ENCODE results near the gene PGM2. TPM values are rescaled to one million over a fixed set of nuclear protein-coding genes. Genes with fewer than 3 reads are reported as not detected.
"Not testable (repeated sequence)": the region's sequence is repeated elsewhere in the genome, so short reads cannot be mapped to it uniquely, and the experiment has no call there.

The PGM2 gene
- total RNA-seq, 4 donors from 2014 or later, result 45.7 to 76.4 (median 65.8) TPM

- H3K27ac ChIP-seq, result no peak overlapping the region
- DNase-seq (ENCODE audit: low spot score in 2 of 2), result no peak
- no peaks in the 10 kb centered on the region for H3K27me3 ChIP-seq
- H3K9me3 ChIP-seq, result no peaks in the 10 kb centered on the region
- WGBS, result 24% methylated on average over 4 of the region's 4 CpGs
- no peak overlapping the region for H3K4me3 ChIP-seq
- H3K36me3 ChIP-seq, result no peaks in the 10 kb centered on the region
- peaks cover 6% of the 10 kb centered on the region for H3K4me1 ChIP-seq
- TF ChIP-seq CTCF (IDR thresholded peaks at IDR 0.05) (no peak), POLR2AphosphoS5 (IDR thresholded peaks at IDR 0.05) (no peak), POLR2A (IDR thresholded peaks at IDR 0.05) (no peak), EP300 (IDR thresholded peaks at IDR 0.05) (no peak)
Measured at GRCh38 chr4:37821953-37822605, 4.4 kb upstream of the PGM2 start.

- Histone ChIP-seq H3K4me3 (peak overlapping the region; percentile 81), H3K27ac (peak overlapping the region; percentile 79), H3K4me1 (peaks cover 24% of the 10 kb centered on the region)
- not testable (repeated sequence) for H3K36me3 ChIP-seq; DNase-seq (ENCODE audit: low spot score in 2 of 2); H3K9me3 ChIP-seq; H3K27me3 ChIP-seq
- 6% methylated on average over 9 of the region's 9 CpGs for WGBS
Measured at GRCh38 chr4:37825501-37825900, 985 bp upstream of the PGM2 start.

GRCh38 chr4:37825968-37826294 is 555 bp upstream of the PGM2 start:
- TF ChIP-seq CTCF (IDR thresholded peaks at IDR 0.05), result no peak
- TF ChIP-seq POLR2A (IDR thresholded peaks at IDR 0.05), result no peak
- no peak for TF ChIP-seq EP300 (IDR thresholded peaks at IDR 0.05)
- TF ChIP-seq POLR2AphosphoS5 (IDR thresholded peaks at IDR 0.05), result no peak
- Histone ChIP-seq H3K27ac (peak overlapping the region; percentile 79), H3K4me3 (peak overlapping the region; percentile 81), H3K4me1 (peaks cover 24% of the 10 kb centered on the region), H3K9me3 (no peaks in the 10 kb centered on the region), H3K36me3 (no peaks in the 10 kb centered on the region), H3K27me3 (no peaks in the 10 kb centered on the region)
- DNase-seq (ENCODE audit: low spot score in 2 of 2), result no peak
- WGBS, result 0% methylated on average over 14 of the region's 14 CpGs

- peak in 1 of 2 donors; percentile 81 for DNase-seq (ENCODE audit: low spot score in 2 of 2)
- peaks cover 24% of the 10 kb centered on the region for H3K4me1 ChIP-seq
- 2% methylated on average over 36 of the region's 38 CpGs for WGBS
Measured at GRCh38 chr4:37827030-37827685, 672 bp downstream of the PGM2 start.

GRCh38 chr4:37827802-37828321 is 1.4 kb downstream of the PGM2 start:
- TF ChIP-seq EP300 (IDR thresholded peaks at IDR 0.05) (no peak), POLR2A (IDR thresholded peaks at IDR 0.05) (no peak), POLR2AphosphoS5 (IDR thresholded peaks at IDR 0.05) (no peak), CTCF (IDR thresholded peaks at IDR 0.05) (no peak)
- Histone ChIP-seq H3K27ac (no peak overlapping the region), H3K9me3 (no peaks in the 10 kb centered on the region), H3K36me3 (peaks cover 10% of the 10 kb centered on the region), H3K4me3 (peak overlapping the region; percentile 81), H3K4me1 (peaks cover 24% of the 10 kb centered on the region), H3K27me3 (no peaks in the 10 kb centered on the region)
- 66% methylated on average over 1 of the region's 1 CpG for WGBS
- DNase-seq (ENCODE audit: low spot score in 2 of 2), result no peak

More at GRCh38 chr4:37827030-37827685, 672 bp downstream of the PGM2 start:
- H3K4me3 ChIP-seq, result peak overlapping the region; percentile 81
- no peak for TF ChIP-seq POLR2AphosphoS5 (IDR thresholded peaks at IDR 0.05)
- no peak for TF ChIP-seq CTCF (IDR thresholded peaks at IDR 0.05)
- no peak for TF ChIP-seq EP300 (IDR thresholded peaks at IDR 0.05)
- TF ChIP-seq POLR2A (IDR thresholded peaks at IDR 0.05), result no peak
- peaks cover 10% of the 10 kb centered on the region for H3K36me3 ChIP-seq
- H3K27me3 ChIP-seq, result no peaks in the 10 kb centered on the region
- H3K27ac ChIP-seq, result peak overlapping the region; percentile 79
- H3K9me3 ChIP-seq, result no peaks in the 10 kb centered on the region

Data from suprapubic skin (tissue), 4 donors.